GM19463 (cell line): ENCODE measurements around the gene TERF2IP.

Experiments used
- ATAC-seq: cut with Tn5 transposase; IDR thresholded peaks from one replicate; pipeline ENCODE4 v1.9.1; 2021; ENCODE audit warnings: mild to moderate bottlenecking, moderate library complexity; ENCODE audit not compliant: unreplicated experiment

Gene TERF2IP

DNA sequence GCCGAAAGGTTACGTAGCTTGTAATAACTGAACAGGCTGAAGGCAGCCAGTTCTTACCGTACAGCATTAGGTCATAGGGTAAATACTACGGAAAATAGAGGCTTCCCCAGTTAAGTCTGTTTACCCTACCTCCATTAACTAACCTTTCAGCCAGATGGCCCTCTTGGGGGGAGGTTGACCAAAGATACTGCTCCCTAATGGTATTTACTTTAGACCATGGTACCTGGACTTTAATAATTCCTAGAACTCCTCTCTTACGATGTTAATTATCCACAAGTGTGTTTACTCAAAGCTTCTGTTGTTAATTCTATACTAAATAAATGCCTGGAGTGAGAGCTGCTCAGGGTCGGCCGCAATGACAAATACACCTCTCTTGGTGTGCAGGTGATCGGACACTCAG, 14.7 kb upstream of the TERF2IP start:
- no peak for ATAC-seq

DNA sequence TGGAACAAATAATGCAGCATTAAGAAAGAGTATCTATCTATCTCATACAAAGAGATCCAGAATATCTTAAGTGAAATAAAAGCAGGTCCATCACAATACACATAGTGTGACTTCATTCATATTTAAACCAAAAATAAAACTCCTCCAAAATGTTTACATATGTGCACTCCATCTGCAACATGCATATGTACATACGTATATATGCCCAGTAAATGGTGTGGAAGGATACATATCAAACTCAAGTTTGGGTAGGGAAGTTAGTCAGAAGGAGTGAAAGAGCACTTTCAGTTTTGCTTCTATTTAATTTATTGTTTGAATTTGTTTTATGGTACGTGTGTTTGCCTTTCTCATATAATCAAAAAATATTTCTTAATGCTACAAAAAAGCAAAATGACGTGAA, 12.5 kb upstream of the TERF2IP start:
- ATAC-seq, result no peak

DNA sequence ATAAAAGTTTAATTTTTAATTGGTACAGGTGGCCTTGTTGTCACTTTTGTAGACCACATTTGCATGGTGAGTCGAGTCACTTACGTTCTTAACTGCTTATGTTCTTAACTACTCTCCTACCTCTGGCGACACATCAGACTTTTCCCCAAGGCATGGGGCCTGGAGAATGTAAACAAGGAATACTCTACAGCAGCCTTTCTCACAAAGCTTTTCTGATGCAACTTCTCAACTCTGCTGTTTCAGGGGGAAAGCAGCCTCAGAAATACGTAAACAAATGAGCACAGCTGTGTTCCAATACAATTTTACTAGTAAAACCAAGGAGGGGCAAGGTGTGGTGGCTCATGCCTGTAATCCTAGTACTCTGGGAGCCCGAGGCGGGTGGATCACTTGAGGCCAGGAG, 7.0 kb upstream of the TERF2IP start:
- no peak for ATAC-seq

DNA sequence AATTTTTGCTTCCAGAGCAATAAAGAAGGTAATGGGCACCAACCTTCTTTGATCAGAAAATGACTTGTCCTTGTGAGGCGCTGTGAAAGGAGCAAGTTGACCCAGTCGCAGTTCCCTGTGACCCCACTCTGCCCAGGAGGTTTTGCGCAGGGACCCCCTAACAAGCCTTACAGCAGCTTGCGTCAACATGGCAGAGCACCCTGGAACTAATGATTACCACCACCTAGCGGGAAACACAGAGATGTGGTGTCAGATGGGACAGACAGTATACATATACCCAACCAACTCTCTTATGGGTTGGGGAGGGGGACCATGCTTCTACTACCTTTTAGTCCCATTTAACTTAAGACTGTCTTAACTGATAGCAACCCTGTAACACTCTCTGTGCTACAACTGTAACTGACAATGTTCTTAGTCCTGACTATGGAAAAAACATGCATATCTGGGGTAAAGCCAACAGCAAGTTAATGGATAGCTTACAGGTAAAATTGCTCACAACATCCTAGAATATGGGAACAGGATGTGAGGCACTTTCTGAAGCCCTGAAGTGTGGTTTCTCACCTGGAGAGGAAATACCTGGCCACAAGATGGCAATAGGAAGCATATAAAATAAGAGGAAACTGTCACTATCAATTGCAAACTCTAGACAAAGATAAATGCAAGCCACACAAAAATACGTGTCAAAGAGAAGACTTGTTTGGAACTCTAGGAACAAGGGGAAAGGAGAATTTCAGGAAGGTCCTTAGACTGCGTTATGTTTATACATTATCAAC, 3.1 kb upstream of the TERF2IP start:
- ATAC-seq, result no peak

DNA sequence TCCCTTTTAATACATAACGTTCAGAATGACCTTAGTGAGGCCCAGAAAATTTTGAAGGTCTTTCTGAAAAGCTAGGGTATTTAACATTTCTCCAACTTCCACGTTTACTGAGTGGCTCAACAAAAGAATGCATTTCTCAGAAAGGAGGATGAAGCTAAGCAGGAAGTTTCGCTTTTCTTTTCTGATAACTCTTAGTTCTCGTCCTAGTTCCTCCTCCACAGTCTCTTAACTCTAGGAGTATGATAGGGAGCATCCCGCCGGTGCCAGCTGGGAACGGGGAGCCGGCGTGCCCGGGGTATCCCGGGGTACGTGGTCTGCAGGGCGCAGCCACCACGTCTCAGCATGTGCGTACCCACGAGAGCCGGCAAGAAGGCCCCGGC, 471 bp upstream of the TERF2IP start:
- peak; percentile 16 for ATAC-seq

DNA sequence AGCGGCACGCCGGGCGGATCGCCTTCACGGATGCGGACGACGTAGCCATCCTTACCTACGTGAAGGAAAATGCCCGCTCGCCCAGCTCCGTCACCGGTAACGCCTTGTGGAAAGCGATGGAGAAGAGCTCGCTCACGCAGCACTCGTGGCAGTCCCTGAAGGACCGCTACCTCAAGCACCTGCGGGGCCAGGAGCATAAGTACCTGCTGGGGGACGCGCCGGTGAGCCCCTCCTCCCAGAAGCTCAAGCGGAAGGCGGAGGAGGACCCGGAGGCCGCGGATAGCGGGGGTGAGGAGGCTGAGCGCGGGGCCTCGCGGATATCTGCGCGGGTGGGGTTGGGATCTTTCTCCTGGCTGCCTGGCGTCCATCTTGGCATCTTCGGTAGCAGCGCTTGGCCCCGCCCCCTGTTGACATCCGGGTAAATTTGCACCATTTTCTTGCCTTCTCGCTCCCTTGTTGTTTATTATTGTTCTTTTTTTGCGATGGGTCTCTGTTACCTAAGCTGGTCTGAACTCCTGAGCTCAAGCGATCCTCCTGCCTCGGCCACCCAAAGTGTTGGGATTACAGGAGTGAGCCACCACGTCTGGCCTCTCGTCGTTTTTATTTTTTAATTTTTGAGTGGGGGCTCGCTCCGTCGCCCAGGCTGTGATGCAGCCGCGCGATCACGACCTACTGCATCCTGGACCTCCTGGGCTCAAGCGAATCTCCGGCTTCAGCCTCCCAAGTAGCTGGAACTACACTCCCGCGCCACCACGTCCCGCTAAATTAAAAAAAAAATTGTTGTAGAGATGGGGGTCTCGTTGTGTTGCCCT, 898 bp downstream of the TERF2IP start:
- ATAC-seq, result peak; percentile 21

DNA sequence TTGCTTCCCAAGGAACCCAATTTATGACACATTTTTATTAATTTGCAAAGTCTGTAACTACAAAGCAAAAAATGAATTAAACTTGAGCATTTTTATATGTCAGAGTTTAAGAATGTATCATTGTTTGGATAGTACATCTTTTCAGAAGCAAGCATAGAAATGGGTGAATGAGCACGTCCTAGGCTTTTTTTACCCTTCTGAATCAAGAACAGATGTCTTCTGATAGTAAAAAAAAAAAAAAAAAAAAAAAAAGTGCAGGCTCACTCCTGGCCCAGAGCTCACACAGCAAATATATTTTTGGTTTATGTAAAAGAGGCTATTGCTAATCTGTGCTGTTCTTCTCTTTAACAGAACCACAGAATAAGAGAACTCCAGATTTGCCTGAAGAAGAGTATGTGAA, 6.3 kb downstream of the TERF2IP start:
- no peak for ATAC-seq

DNA sequence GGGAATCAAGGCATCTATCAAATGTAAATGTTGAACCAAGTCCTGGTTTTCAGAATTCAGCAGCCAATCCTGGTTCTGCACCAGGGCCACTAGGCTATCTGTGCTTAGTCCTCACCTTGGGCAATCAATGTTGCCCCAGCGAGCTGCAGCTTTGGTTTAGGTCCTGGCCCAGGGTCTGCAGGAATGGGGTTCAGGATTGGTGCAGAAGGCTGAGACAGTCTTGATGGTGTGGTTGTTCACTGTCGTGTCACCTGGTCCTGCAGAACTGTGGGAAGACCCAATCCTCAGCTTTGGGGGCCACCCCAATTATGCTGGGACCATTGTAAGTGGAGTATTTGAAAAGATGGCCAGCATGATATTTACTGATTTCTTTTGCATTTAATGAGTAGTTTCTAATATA, 10.6 kb downstream of the TERF2IP start:
- ATAC-seq, result no peak

DNA sequence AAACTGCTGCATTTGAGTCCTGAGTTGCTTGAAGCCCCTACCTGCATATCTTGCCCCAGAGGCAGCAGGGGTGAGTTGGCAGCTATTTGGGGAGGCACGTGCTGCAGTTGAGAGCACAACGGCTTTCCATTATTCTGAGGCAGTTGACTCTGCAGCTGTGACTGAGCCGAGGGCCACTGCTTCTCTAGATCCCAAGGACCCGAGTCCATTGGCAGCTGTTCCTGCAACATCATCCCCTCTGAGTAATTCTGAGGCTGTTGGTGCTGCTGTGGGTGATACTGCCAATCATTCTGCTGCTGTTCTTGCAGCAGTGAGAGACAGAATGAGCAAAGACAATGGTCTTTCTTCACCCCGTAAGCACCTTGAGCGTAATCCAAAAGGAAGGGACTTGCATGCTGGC, 12.7 kb downstream of the TERF2IP start:
- no peak for ATAC-seq

DNA sequence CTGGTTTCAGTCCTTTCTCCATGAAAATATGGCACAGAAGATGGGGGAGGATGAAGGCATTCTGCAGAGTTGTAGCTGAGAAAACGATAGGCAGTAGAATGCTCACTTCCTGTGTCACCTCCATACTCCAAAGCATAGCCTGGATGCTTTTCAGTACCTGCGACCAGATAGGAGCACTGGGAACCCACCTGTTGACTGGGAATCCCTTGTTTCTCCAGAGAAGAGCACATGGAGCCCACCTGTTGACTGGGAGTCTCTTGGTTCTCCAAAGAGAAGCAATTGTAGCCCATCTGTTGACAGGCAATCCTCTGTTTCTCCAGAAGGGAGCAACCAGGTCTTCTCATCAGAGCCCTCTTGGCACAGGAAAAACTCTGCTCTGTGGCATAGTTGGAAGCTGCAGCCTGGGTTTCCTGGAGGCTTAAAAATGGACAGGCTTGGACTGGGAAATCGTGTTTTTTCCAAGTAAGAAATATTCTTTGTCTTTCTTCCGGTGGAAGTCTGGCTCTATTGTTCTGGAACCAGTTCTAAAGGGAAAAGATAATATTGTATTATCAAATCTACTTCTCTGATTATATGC, 13.2 kb downstream of the TERF2IP start:
- no peak for ATAC-seq

DNA sequence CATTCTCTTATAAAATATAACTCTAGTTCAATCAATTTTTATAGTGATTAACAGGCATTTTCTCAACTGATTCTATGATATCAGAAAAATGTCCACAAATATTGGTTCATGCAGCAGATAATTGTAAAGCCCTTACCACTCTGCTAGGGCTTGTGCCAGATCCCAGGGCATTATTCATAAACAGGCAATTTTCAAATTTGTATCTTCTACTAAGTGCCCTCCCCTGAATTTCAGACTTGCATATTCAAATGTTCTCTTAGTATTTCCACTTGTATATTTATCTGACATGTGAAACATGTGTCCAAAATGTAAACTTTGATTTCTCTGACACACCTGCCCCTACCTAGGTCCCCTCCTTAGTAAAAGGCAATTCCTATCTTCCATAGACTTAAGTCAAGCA, 19.9 kb downstream of the TERF2IP start:
- no peak for ATAC-seq

DNA sequence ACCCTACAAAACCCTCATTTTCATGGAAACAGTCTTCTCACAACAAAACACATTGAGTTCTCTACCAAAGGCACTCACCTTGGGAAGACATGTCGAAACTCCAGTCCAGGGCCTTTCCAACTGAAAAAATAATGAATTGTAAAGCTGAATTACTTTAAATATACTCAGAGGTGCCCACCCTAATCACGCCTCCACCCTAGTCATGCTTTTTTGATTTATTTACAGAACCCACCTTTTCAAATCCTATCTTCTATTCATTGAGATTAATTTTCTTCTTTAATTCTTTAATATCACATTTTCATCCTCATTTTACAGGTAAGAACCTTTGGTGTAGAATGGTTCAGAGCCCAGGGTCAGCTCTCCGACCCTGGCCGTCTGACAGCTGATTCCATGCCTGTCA, 29.3 kb downstream of the TERF2IP start, which contains the start of gene CPHXL2:
CPHXL2 (minus strand) TSS at position 101 of the 400 bp plus-strand sequence; CDS start at position 91, 10 bp downstream.
- ATAC-seq, result no peak

DNA sequence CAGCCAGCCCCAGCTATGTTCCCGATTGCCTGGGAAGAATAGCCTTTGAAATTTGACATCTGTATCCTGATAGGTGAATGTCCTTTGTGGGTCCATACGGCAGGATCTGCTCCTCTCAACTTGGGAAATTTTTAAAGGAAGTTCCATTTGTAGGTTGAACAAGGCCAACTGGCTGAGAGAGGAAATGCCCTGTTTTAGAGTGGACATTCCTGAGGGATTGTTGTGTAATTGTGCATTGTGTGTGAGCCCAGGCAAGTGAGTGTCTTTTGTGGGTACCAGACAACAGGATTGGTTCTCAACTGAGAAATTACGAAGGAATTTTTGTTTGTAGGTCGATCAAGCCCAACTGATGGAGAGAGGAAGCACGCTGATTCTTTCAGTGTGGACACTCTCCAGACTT, 31.8 kb downstream of the TERF2IP start:
- ATAC-seq, result no peak

DNA sequence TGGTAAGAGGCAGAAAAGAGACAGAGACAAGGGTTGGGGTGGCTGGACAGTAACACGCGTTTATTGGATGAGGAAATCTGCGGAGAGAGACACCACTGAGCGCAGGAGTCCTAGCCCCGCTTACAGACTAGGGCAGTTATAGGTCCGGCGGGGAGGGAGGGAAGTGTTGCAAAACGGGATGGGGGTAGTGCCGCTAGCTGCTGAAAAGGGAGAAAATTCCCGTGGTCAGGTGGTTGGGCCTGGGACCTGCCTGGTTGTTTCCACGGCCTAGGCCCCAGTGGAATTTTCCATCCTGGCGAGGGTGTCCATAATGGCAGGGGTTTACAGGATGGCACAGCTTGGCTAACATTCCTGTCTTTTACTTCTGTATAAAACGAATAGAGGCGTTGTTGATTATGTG, 34.7 kb downstream of the TERF2IP start:
- ATAC-seq, result no peak

DNA sequence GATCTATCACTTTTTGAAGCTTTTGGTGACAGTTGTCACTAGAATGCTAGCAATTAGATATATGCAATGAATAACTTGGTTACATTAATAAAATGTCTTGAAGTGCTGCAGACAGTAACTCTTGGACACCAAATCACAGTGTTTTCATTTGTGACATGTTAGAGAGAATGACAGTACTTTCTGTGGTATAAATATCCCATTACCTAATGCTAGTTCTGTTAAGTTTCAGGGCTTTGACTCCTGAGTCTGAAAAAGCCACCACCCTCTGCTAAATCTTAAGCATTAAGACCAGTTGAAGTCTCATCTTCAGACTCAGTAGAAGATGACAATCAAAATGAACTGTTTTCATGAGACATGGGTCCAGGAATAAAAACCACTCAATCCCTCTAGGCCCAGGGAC, 39.8 kb downstream of the TERF2IP start:
- no peak for ATAC-seq

DNA sequence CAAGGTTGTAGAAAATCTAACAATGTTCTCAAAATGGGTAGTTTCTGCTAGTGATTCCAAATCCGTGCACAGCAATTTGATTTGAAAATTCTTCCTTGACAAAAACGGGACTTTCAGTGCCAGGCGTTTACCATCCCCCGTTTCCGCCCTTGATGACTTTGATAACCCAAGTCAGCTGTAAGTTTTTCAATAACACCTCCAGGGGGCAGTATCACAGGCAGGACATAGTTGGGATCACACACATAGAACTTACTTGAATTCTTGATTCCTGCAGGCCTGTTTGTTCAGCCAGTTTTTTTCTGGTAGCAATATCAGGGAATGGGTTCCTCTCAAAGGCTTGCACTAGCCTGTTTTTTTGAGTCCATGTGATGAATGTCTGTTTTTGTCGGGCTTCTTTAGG, 48.1 kb downstream of the TERF2IP start:
- ATAC-seq, result no peak

DNA sequence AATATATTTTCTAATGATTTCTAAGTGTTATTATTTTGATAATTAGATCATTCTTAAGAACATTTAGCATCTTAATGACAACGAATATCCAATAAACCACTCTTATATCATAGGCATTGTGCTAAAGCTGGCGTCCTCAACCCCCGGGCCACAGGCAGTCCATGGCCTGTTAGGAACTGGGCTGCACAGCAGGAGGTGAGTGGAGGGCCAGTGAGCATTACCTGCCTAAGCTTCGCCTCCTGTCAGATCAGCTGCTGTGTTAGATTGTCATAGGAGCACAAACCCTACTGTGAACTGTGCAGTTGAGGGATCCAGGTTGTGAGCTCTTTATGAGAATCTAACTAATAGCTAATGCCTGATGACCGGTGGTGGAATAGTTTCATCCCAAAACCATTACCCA, 50.0 kb downstream of the TERF2IP start:
- ATAC-seq, result no peak

DNA sequence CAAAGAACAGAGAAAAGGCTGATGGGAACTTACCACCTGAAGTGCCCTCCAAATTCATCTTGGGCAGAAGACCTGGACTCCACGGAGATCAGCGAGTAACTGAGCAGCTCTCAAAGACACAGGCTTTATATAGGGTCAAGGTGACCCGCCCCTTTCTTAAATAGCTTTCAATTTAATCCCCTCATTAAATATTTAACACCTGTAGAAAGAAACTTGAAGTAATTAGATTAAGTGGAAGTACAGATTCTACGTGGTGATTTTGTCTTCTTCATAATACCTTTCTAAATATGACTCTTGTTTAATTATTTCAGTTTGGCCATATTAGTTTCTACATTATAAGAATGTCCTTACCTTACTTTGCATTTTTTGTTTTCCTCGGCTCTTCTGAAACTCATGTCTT, 53.8 kb downstream of the TERF2IP start, which contains the start of gene DUXB:
DUXB (minus strand) TSS at position 101 of the 400 bp plus-strand sequence; CDS start at position 58, 43 bp downstream.
- no peak for ATAC-seq

DNA sequence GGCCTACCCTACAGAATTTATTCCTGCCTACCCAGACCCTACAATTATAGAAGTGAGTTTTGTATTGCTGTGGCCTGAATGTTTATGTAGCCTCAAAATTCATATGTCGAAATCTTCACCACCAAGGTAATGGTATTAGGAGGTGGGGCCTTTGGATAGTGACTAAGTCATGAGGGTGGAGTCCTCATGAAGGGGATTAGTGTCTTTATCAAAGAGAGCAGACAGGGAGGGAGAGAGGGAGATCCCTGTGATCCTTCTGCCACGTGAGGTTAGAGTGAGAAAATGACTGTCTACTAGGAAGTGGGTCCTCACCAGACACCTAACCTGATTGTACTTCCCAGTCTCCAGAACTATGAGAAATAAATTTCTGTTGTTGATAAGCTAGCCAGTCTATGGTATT, 54.7 kb downstream of the TERF2IP start:
- no peak for ATAC-seq

DNA sequence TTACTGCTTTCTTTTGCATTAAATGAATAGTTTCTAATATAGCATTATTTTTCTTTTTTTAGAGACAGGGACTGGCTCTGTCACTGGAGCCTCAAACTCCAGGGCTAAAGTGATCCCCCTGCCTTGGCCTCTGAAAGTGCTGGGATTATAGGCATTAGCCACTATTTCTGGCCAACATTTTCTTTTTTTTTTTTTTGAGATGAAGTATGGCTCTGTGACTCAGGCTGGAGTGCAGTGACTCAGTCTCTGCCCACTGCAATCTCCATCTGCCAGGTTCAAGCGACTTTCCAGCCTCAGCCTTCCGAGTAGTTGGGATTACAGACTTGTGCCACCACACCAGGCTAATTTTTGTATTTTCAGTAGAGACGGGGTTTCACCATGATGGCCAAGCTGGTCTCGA, 55.7 kb downstream of the TERF2IP start:
- no peak for ATAC-seq
